ENCODE results near the gene PBX3. TPM values are rescaled to one million over a fixed set of nuclear protein-coding genes. Genes with fewer than 3 reads are reported as not detected.

The PBX3 gene
- total and polyA plus RNA-seq, 3 donors from 2014 or later: 21.0 to 56.1 (median 48.0) TPM

GRCh38 chr9:125812403-125812802, 65.2 kb downstream of the PBX3 start:
- Histone ChIP-seq H3K9me3 (no peaks in the 10 kb centered on the region), H3K27ac (no peak overlapping the region), H3K27me3 (no peaks in the 10 kb centered on the region), H3K4me1 (no peaks in the 10 kb centered on the region), H3K36me3 (ENCODE audit: low read depth, missing control alignments) (no peaks in the 10 kb centered on the region), H3K4me3 (no peak overlapping the region)
- 93 to 95% methylated on average over 6 of the region's 6 CpGs for WGBS, 2 donors
- DNase-seq: no peak
- TF ChIP-seq POLR2A (IDR thresholded peaks at IDR 0.05): no peak
- no peak for TF ChIP-seq CTCF (IDR thresholded peaks at IDR 0.05)
- intact Hi-C loops (cut with DNase I; ENCODE audit: low total_unique reads): no loop called here

GRCh38 chr9:125815568-125815967, 68.4 kb downstream of the PBX3 start:
- H3K4me3 ChIP-seq: no peak overlapping the region
- TF ChIP-seq POLR2A (IDR thresholded peaks at IDR 0.05) (no peak), CTCF (IDR thresholded peaks at IDR 0.05) (no peak)
- no peak for DNase-seq
- H3K9me3 ChIP-seq: no peaks in the 10 kb centered on the region
- H3K27ac ChIP-seq: no peak overlapping the region
- H3K36me3 ChIP-seq (ENCODE audit: low read depth, missing control alignments): no peaks in the 10 kb centered on the region
- intact Hi-C loops (cut with DNase I; ENCODE audit: low total_unique reads): no loop called here
- H3K4me1 ChIP-seq: no peaks in the 10 kb centered on the region
- WGBS, 2 donors: 67 to 90% methylated on average over 1 of the region's 1 CpG
- no peaks in the 10 kb centered on the region for H3K27me3 ChIP-seq

GRCh38 chr9:125816321-125816720, 69.1 kb downstream of the PBX3 start:
- no peak for DNase-seq
- WGBS, 2 donors: 94 to 97% methylated on average over 5 of the region's 5 CpGs
- Histone ChIP-seq H3K27me3 (no peaks in the 10 kb centered on the region), H3K9me3 (no peaks in the 10 kb centered on the region), H3K27ac (no peak overlapping the region), H3K36me3 (ENCODE audit: low read depth, missing control alignments) (no peaks in the 10 kb centered on the region), H3K4me1 (no peaks in the 10 kb centered on the region), H3K4me3 (no peak overlapping the region)
- no peak for TF ChIP-seq POLR2A (IDR thresholded peaks at IDR 0.05)
- TF ChIP-seq CTCF (IDR thresholded peaks at IDR 0.05): no peak
- intact Hi-C loops (cut with DNase I; ENCODE audit: low total_unique reads): no loop called here

GRCh38 chr9:125820100-125820804, 73.1 kb downstream of the PBX3 start:
- DNase-seq: no peak
- H3K27me3 ChIP-seq: no peaks in the 10 kb centered on the region
- H3K4me3 ChIP-seq: no peak overlapping the region
- H3K4me1 ChIP-seq: no peaks in the 10 kb centered on the region
- WGBS, 2 donors: 65 to 76% methylated on average over 4 of the region's 4 CpGs
- no peak overlapping the region for H3K27ac ChIP-seq
- H3K9me3 ChIP-seq: no peaks in the 10 kb centered on the region
- TF ChIP-seq POLR2A (IDR thresholded peaks at IDR 0.05): no peak
- no peak for TF ChIP-seq CTCF (IDR thresholded peaks at IDR 0.05)
- no peaks in the 10 kb centered on the region for H3K36me3 ChIP-seq (ENCODE audit: low read depth, missing control alignments)
- intact Hi-C loops (cut with DNase I; ENCODE audit: low total_unique reads): no loop called here

- H3K9me3 ChIP-seq: no peaks in the 10 kb centered on the region
- H3K36me3 ChIP-seq (ENCODE audit: low read depth, missing control alignments): no peaks in the 10 kb centered on the region
- 61 to 75% methylated on average over 4 of the region's 4 CpGs for WGBS, 2 donors
- H3K4me1 ChIP-seq: no peaks in the 10 kb centered on the region
- intact Hi-C loops (cut with DNase I; ENCODE audit: low total_unique reads): no loop called here
- no peaks in the 10 kb centered on the region for H3K27me3 ChIP-seq
- H3K4me3 ChIP-seq: no peak overlapping the region
- no peak overlapping the region for H3K27ac ChIP-seq
- no peak for TF ChIP-seq CTCF (IDR thresholded peaks at IDR 0.05)
- no peak for TF ChIP-seq POLR2A (IDR thresholded peaks at IDR 0.05)
- no peak for DNase-seq
These were observed 73.9 kb downstream of the PBX3 start for GRCh38 chr9:125821078-125821477.
